GM21786 (cell line): Measurements from ENCODE around the gene DCAF15.

Experiments
- ATAC-seq: cut with Tn5 transposase; IDR thresholded peaks from one replicate; pipeline ENCODE4 v1.9.1; 2021; ENCODE audit not compliant: unreplicated experiment

Gene DCAF15

DNA sequence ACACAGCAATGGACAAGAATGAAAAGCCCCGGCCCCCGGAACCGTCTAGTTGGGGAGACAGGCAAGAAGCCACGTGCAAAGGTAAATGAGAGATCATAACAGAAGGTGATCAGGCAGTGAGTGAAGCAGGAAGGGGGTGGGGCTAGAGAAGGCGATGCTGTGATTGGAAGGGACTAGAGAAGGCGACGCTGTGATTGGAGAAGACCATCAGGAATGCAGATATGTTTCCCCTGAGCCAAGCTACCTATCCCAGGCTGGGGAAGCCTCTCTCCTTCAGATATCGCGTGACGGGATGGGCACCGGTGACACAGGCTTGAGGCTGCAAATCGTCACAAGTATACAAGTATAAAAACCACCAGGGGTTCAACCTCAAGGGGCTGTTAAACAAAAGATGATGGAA is 21.8 kb downstream of the DCAF15 start:
- ATAC-seq = no peak

DNA sequence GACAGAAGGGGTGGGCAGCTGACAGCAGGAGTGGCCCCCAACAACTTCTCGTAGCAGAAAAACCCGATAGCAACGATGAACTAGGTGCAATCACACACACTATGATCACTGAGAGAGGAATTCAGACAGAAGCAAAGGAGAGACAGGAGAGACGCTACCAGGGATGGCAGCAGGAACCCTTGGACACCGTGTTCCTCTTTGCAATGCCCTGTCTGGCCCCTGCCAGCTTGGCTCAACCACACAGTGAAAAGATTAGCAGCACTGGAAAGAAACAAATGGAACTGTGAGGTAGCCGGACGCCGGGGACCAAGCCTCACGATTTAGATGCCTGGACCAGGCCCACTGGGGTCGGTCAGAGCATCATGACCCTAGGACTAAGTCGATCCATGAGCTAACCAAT is 23.6 kb downstream of the DCAF15 start:
- ATAC-seq = no peak

DNA sequence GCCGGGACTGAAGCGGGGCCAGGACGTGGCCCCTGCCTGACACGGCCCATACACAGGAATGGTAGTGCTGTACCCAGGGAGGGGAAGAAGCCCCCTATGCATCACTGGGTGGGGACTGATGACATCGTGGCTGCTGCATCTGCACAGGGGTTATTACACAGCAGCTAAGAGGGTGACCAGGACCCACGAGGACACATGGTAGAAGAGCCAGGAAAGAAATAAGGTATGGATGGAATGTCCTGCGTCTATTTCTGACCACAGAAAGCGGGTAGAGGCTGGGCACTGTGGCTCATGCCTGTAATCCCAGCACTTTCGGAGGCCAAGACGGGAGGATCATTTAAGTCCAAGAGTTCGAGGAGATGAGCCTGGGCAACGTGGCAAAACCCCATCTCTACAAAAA is 24.1 kb downstream of the DCAF15 start:
- no peak for ATAC-seq

DNA sequence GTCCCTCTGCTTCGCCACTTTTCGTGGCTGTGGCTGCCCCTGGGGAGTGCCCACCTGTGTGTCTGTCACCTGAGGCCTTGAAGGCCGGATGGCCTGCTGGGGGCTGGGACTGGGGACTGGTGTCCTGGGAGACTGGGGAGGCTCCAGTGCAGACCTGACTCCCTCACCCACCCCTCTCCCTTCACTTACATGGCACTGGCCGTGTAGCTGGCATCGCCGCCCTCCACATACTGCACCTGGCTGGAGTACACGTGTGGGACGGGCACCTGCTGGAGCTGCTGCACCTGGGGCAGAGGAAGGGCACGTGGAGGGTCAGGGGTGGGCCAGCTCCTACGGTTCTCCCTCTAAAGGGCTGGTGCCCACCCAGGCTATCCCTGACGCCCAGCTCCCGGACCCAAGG is 25.5 kb downstream of the DCAF15 start:
- ATAC-seq = no peak

DNA sequence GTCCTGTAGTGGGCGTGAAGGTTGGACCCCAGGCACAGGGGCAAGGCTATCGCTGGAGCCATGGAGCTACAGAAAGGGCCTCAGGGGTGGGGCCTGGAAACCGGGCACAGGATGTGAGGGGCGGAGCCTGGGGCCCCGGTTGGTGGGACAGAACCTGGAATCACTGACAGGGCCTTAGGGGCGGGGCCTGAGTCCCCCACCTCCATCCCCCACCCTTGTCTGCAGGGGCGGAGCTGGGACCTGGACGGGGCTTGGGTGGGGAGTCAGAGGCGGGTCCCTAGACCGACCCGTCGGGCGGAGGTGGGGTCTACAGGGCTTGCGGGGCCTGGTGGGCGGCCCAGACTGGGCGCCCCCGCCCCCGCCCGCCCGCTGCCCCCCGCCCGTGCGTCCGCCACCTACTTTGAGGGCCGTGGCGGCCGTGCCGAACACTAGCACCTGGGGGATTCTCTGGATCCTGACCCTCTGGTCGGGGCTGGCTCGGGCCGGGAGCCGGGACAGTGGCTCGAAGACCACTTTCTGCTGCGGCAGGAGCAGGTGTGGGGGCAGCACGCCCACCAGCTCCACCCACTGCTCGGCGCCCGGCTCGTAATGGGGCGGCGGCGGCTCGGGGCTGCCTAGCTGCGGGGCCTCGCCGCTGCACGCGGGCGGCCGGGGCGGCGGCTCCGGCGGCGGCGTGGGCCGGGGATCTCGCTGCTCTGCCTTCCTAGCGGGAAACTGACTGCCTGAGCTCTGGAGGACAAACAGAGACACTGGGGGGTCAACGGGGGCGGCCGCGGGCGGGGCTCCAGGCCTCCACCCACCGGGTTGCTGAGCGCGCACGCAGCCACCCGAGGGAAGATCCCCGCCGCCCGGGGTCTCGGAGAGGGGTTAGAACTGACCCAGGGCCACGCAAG is 26.3 kb downstream of the DCAF15 start:
- no peak for ATAC-seq

DNA sequence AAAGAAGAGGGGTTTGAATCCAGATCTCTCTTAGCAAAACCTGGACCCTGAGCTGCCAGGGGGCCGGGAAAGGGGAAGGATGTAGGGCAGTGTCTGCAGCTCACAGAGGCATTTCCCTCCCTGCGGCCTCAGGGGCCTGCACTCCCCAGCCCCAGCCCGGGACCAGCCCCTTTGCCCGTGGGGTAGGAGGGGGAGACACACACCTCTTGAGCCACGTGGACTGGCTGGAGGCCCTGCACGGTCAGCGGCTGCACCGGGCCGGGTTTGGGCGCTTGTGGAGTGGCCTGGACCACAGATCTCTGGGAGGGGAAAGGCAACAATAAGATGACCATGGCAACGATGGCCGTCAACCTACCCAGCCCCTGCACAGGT is 26.9 kb downstream of the DCAF15 start:
- no peak for ATAC-seq

DNA sequence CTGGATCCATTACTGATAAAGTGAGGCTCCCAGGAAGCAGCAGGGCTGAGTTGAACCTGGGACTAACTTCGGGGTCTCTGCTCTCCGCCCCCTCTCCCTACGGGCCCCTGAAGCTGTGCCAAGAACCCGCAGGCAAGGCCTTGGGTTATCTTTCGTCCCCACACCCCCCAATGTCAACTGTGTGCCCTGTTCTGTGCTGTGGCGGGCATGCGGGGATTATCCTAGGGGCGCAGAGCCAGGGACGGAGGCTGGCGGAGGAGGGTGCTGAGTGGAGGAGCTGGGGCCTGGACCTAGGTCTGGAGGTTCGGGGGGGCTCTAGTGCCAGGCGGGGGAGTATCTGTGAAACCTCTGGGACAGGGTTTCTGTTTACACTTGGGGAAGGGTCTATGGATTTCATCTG is 27.4 kb downstream of the DCAF15 start:
- ATAC-seq = no peak

DNA sequence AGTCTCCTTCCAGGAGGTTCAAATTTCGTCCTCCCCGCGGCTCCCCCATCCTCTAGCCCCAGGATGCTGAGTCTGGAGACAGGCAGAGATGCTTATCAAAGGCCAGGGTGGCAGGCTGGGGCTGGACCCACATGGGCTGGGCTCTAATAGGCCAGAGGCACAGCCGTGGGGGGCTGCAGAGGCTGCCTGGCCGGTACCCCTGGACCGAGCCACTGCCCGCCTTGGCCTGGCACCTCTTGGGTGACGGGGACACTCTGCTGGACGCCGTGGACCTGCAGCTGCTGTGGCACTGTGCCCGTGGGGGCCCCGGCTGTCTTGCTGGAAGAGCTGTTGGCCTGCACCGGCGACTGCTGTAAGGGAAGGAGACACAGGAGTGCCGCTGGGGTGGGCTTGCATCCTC is 28.0 kb downstream of the DCAF15 start:
- ATAC-seq = no peak

DNA sequence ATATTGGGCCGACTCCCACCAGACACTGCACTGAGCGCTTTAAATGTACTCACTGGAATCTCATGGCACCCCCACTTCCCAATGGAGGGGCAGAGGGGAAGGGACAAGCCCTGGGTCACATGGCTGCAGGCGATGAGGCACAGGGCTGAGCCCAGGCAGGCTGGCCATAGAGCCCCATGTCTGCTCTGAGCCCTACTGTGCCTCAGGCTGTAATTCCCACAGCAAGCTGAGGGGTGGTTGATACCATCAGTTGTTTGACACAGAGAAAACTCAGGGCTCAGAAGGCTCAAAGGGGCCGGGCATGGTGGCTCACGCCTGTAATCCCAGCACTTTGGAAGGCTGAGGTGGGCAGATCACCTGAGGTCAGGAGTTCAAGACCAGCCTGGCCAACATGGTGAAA is 28.7 kb downstream of the DCAF15 start:
- ATAC-seq = no peak

DNA sequence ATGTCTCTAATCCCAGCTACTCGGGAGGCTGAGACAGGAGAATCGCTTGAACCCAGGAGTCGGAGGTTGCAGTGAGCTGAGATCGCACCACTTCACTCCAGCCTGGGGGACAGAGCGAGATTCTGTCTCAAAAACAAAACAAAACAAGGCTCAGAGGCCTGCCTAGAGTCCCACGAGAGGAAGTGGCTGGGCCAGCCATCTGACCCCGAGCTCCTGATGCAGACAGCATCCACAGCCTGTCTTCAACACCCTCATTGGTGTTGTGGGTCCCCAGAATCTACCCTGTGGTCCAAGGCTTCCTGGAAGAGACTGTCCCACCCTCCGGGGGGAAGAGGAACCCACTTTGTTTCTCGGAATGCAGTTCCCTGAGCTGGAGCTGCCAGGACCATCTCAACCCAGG is 29.2 kb downstream of the DCAF15 start:
- no peak for ATAC-seq

DNA sequence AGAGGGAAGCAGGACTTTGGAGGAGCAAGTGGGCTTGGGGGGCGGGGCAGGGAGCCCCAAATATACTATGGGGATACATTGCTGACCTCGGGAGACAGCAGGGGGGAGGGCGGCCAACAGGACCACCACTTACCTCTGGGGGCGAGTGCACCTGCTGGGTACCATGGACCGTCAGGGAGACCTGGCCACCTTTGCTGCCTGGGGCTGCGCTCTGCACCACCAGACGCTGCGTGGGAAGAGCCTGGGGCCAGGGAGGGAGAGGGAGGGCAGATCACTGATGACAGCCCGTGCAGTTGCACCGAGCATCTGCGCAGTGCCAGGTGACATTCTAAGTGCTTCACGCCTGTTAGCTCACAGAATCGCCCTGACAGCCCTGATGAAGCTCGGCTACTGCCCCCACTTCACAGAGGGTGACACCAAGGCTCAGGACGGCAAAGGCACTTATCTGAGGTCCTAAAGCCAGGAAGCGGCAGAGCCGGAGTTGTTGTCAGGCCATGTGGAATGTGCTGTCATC is 29.7 kb downstream of the DCAF15 start:
- no peak for ATAC-seq

DNA sequence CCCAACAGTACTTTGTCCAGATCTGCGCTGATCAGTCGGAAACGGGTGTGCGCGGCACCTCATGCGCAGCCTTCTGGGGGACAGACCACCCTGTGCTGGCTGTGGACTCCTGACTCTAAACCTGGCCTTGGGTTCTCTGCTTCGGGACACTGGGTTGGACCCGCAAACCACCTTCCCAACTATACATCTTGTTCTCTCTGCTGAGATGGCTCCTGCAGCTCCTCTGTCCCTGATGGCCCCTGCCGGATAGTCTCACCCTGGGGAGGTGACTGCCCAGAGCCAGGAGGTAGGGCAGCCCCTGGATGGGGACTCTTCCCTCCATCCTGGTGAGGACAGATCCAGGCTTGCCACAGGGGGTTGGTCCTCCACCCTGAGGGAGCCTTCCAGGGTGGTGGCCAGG is 30.5 kb downstream of the DCAF15 start:
- ATAC-seq = no peak

DNA sequence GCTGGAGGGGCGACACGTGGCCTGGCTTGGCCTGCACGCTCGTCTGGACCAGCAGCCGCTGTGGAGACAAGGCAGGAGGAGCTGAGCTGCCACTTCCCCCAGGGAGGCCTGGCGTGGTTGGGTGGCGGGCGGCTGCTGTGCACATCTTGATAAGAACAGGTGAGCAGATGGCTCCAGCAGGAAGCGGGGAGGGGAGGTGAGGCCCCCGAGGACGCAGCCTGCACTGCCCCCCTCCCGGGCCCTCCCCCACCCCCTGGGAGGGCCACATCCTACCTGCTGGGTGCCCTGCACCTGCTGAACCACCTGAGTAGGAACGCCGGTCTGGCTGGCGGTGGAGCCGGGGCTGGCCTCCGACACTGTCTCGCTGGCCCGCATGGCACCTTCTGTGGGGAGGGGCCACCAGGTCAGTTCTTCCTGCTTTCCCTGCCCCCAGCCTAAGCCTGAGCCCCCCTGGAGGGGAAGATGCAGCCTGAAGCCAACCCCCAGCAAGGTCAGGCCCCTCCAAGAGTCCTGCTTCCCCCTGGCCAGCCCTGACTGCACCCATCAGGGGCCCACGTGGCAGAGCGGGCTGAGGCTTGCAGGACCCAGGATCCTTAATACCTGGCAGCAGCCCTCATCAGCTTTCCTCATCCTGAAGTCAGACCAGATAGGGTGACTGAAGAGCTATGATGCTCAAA is 31.0 kb downstream of the DCAF15 start:
- ATAC-seq = no peak

DNA sequence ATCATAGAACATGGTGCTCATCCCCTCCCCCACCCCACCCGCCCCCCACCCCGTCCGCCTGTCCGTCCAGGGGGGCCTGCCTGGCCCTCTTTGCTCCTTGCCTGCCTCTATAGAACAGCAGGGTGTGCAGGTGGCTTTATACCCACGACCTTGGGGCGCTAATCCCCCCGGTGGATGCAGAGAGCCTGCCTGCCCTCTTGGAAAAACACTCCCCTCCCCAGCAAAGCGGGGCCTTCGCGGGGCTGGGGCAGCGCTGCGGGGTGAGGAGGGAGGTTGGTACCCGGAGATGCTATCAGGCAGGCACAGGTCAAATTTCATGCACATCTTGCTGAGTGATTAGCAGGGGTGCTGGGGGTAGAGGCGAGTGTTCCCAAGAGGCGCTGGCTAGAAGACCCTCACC is 31.9 kb downstream of the DCAF15 start:
- ATAC-seq = no peak

DNA sequence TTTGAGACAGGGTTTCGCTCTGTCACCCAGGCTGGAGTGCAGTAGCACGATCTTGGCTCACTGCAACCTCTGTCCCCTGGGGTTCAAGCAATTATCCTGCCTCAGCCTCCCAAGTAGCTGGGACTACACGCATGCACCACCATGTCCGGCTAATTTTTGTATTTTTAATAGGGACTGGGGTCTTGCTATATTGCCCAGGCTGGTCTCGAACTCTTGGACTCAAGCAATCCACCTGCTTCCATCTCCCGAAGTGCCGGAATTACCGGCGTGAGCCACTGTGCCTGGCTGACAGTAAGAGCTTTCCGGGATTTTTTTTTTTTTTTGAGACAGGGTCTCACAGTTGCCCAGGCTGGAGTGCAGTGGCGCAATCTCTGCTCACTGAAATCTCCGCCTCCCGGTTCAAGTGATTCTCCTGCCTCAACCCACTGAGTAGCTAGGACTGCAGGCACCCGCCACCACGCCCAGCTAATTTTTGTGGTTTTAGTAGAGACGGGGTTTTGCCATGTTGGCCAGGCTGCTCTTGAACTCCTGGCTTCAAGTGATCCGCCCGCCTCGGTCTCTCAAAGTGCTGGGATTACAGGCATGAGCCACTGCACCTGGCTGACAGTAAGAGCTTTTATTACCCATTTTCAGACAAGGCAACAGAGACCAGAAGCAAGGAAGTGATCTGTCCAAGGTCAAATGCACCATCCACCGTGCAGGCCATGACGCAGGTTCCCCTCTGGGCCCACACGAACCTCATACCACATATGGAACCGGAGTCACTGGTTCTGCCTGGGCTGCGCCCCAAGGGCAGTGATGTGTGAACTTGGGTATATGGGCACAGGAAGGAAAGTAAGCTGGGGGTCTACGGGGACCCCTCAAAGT is 32.8 kb downstream of the DCAF15 start:
- ATAC-seq = no peak

DNA sequence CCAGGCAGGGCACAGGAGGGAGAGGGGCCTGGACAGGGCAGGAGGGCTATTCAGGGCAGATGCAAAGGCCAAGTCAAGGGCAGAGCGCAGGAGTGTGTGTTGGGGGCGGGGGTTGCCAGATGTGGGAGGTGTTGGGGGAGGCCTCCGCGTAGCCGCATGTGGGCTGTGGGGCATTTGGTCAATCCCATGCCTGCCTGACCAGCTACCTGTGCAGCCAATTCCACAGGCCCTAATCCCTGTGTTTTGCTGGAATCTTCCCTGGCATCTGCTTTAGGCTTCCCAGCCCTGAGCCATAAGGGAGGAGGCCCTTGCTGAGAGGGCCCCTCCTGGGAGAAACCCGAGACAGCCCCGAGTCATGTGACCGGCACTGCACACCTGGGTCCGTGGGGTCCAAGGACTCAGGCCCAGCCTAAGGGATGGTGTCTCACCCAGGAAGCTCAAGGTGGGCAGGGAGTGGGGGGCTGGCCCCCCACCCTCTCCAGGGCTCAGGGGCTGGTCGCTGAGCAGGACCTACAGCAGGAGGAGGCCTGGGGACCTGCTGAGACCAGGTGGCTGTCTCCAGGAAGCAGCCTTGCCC is 33.5 kb downstream of the DCAF15 start:
- ATAC-seq = peak; percentile 23

DNA sequence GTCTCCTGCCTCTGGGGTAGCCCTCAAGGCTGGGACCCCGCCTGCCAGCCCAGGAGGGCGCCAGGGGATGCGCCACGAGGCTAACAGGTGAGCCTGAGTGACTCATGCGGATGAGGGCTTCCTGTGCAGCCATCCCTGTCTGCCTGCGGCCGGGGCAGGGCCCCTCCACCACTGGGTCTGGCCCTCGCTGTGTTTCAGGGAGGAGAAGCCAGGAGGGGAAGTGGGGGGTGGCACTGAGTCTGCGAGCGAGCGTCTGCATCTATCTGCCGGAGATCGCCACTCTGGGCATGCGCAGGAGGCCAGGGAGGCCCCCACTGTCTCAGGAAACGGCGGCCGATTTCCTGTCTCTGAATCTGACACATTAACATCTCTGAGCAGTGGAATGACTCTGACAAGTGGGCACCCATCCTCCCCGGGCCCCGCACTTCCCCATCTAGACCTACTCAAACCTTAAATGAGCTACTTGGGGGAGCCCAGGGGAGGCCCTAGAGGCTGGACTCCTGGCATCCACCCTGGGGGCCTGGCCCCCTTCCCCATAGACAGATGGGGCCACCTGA is 34.1 kb downstream of the DCAF15 start:
- peak; percentile 82 for ATAC-seq

DNA sequence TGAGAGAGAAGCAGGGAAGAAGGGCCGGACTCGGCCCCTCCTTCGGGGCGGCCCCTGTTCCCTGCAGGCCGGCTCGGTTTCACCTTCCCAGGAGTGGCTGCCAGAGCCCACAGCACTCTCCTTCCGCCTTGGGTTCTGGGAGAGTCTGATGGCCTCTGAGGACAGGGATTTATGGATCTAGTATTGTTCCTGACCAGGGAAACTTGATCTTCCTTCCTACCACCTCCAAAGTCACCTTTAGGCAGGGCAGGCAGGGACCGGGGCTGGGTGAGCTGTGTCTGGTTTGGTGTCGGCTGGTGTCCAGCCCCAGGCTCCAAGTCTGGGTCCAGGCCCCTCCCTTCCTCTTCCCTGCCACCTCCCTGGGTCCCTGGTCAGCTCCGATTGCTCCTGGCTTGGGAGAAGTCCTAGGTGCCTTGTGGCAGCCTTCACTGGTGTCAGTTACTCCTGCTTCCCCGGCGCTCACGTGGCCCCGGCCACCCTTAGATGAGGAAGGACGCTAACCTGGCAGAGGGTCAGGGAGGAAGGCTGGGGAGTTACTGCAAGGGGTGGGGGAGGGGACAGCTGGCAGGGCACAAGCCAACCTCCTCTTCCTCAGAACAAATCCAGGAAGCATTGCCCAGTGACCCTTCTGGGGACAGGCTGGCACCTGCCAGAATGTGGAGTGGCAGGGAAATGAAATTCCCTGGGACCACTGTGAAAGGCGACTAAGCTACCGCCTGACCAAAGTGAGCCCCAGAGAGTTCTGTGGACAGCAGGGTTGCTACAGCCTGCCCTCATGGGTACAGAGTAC is 35.0 kb downstream of the DCAF15 start:
- no peak for ATAC-seq

DNA sequence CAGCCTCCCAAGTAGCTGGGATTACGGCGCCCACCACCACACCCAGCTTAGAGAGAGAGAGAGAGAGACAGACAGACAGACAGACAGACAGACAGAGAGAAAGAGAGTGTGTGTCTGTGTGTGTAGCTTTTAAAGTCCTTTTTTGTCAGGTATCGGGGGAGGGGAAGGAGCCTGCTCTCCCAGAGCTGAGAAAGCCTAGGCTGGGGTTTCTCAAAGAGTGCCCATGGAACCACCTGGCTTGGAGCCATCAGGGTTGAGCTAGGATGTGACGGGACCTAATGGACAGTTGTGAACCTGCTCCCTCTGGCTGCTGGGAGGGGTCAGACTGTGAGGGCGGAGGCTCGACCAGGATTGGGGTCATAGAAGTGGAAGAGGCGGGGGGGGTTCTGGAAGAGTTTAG is 37.2 kb downstream of the DCAF15 start:
- no peak for ATAC-seq

DNA sequence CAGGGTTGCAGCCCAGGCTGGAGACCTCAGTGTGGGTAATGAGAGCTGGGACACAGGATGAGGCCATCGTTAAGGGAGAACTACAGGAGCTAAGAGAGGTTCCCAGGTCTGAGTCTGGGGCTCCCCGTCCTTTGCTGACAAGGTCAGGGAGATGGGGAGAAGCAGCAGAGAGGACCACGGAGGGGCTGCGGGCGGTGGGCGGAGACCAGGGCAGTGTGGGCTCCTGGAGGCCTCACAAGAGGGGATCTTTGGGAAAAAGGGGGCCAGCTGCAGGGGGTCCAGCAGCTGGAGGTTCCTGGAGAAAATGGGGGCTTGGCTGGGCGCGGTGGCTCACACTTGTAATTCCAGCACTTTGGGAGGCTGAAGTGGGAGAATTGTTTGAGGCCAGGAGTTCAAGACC is 37.8 kb downstream of the DCAF15 start:
- ATAC-seq = no peak
